ENCODE data around the gene AURKB.

Gene AURKB

GRCh38 chr17:8160741-8161221, 49.6 kb downstream of the AURKB start:
- DNase-seq, result peak; percentile 9

- no peak for DNase-seq
Observed at GRCh38 chr17:8160224-8160577, 50.2 kb downstream of the AURKB start.

- peak; percentile 13 for DNase-seq
Observed at GRCh38 chr17:8159459-8160223, 50.7 kb downstream of the AURKB start.

GRCh38 chr17:8159032-8159400, 51.4 kb downstream of the AURKB start:
- DNase-seq, result peak; percentile 17

- peak; percentile 87 for DNase-seq
Observed at GRCh38 chr17:8158267-8159031, 51.9 kb downstream of the AURKB start.

GRCh38 chr17:8156246-8156992, 54.0 kb downstream of the AURKB start:
- DNase-seq, result peak; percentile 100

GRCh38 chr17:8155996-8156245, 54.5 kb downstream of the AURKB start:
- no peak for DNase-seq

GRCh38 chr17:8155231-8155995, 55.0 kb downstream of the AURKB start:
- no peak for DNase-seq

Measured in CD4-positive, alpha-beta T cell treated with Interleukin-15 for 1 hour (primary cell).